Stimulated activated CD8-positive, alpha-beta memory T cell treated with anti-CD3 and anti-CD28 coated beads, Interleukin-4, amount 100 ng/mL, for 4 hours (primary cell): ENCODE data around the gene EXOC4.

Experiments
- DNase-seq, 2 donors: peaks; one replicate each; pipeline ENCODE4 v3.0.0-alpha.2; 2020; ENCODE audit warnings: low read depth in 2 of 2, low spot score in 1 of 2

Gene EXOC4

DNA sequence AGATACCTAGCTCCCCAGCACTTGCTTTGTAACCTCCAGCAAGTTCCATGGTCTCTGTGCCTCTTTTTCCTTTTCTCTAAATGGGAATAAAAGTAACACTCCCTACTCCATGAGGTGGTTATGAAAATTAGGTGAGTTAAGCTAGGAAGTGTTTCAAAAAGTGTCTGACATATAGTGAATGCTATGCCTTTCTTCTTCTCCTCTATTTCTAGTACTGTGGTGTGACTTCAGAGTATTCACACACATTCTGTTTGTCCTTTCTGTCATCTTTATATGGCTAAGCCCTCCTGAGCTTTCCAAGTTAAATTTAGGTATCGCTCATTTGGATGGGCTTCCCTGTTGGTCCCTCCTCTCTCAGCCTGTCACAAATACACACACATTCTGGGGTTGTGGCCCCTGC lies 229.7 kb downstream of the EXOC4 start:
- DNase-seq, result no peak

DNA sequence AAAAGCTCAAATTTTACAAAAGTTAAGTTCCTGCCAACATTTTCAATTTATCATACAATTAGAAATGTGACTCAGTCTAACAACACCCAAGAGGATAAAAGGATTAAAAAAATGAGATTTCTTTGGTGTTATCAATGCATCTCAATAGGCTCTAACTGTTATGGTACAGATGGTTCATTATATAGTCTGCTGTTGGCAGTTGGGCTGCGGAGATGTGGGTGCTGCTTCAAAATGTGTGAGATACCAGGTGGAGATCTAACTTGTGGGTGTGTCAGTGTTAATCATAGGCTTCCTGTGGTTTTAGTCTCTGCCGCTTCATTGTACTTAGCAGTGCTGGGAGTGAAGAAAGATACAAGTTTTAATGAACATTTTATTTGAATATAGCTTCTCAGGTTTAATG lies 231.2 kb downstream of the EXOC4 start:
- peak; percentile 7 to 12 for DNase-seq

- no peak for DNase-seq
Observed at GRCh38 chr7:133489906-133490305, 237.0 kb downstream of the EXOC4 start.

- DNase-seq, result no peak
Observed at GRCh38 chr7:133491201-133491691, 238.4 kb downstream of the EXOC4 start.

DNA sequence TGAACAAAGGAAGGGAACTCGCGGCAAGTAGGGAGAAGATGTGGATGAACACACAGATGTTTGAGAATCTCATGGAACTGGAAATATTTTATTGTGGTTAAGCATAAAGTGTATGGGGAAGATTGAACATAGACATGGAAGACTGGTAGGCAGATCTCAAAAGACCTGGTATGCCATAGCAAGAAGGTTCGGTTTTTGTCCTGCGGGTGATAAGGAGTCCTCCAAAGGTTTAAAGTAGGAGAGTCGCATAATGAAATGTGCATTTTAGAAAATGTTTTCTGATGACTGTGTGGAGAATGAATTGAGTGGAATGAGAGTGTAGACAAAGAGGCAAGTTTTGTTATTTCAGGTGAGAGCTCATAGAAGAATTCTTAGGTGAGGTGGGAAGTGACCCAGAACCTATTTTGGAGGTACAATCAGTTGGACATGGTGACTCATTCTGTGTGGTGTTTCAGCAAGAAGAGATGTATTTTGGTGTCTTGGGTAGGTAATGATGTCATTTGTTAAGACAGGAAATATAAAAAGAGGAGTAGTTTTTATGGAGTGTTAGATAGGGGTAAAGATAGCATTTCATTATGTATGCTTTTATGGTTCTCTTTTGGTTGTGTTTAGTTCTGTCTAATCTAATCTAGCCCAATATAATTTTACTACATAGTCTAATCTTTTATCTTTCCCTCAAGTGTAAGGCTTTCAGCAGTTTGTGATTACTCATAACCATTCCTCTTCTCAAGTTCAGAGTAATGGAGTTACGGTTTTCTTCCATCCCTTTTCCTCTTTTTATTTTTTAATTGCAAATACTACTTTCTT lies 239.2 kb downstream of the EXOC4 start:
- no peak for DNase-seq

DNA sequence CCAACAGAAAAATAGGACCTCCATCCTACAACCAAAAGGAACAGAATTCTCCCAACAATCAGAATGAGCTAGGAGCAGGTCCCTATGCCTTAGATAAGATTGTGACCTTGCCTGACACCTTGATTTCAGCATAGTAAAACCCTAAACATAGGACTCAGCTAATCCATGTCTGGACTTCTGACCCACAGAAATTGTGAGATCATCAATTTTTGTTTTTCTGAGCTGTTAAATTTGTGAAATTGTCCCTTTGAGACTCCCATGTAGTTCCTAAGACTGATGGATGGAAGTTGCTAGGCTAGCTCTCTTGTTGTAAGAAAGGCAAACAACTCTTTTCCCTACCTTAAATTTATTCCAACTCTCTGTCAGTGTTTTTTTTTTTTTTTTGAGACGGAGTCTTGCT lies 244.2 kb downstream of the EXOC4 start:
- no peak for DNase-seq

GRCh38 chr7:133501771-133502170 lies 248.9 kb downstream of the EXOC4 start:
- DNase-seq, result no peak

GRCh38 chr7:133502498-133502897 lies 249.6 kb downstream of the EXOC4 start:
- no peak for DNase-seq

- DNase-seq, result no peak
Observed at GRCh38 chr7:133502972-133503371, 250.1 kb downstream of the EXOC4 start.

DNA sequence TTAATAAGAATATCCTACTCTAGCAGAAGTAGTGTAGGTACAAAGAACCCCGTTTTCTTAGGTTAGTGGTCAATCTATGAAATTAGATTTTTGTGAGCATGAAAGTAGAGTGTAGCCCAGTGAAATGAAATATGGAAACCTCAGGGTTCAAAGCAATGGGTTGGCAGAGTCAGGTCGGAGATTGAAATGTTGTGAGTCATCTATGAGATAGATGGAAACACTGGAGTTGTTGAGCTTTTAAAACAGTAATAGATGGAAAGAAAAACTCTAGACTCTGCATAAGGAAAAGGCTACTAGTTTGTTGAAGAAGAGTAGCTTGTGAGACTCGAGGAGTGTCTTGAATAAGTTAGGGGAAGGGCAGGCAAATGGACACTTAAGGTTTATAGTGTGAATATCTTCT lies 251.9 kb downstream of the EXOC4 start:
- no peak for DNase-seq

GRCh38 chr7:133509822-133510221 lies 256.9 kb downstream of the EXOC4 start:
- DNase-seq, result no peak

GRCh38 chr7:133510326-133511055 lies 257.6 kb downstream of the EXOC4 start:
- DNase-seq, result no peak

GRCh38 chr7:133511252-133511651 lies 258.4 kb downstream of the EXOC4 start:
- DNase-seq, result no peak

DNA sequence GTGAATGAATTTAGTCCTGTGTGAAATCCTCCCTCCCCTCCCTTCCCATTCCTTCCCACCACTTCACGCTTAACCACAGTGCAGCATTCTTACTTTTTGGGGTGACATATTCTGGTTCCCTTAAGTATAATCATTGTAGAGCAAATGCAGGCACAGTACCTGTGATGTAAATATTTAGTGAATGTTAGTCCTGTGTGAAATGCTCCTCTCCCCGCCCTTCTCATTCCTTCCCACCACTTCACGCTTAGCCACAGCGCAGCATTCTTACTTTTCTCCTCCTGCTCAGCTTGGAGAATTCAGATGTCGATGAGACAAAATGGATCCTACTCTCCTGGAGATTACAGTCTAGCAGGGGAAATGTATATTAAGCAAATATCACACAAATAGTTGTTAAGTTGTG lies 258.8 kb downstream of the EXOC4 start:
- no peak for DNase-seq

DNA sequence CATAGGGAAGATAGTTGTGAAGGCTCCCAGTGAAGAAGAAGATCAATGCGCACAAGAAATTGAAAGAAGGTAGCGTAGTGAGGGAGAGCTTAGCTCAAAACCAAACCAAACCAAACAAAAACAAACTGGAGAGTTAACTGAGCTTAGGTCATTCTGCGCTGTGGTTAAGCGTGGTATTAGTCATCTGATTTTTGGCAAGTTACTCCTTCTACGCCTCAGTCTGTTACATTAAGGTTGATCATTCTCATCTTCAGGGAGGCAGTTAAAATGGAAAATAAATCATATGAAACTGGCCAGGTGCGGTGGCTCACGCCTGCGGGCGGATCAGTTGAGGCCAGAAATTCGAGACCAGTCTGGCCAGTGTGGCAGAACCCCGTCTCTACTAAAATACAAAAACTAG lies 259.7 kb downstream of the EXOC4 start:
- DNase-seq, result no peak

DNA sequence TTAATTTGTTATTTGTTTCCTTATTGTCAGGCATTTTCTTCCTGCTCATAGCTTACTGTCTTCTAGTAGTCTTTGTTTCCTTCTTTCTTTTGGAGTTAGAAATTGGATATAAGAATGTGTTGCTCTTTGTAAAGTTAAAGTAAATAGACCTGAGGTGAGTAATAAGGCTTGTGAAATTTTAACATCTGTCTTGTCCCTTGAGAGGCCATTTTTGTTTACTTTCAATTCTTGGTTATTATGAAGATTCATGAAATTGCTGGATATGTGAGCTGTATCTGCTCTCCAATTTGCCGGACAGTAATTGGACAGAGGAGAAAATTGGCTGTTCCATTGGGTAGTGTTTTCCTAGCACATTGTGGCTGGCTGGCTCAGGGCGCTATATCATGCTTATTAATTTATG lies 260.7 kb downstream of the EXOC4 start:
- no peak for DNase-seq

- DNase-seq, result no peak
Observed at GRCh38 chr7:133514551-133514950, 261.7 kb downstream of the EXOC4 start.

- DNase-seq, result no peak
Observed at GRCh38 chr7:133517766-133518165, 264.9 kb downstream of the EXOC4 start.

- no peak for DNase-seq
Observed at GRCh38 chr7:133518718-133519117, 265.8 kb downstream of the EXOC4 start.

DNA sequence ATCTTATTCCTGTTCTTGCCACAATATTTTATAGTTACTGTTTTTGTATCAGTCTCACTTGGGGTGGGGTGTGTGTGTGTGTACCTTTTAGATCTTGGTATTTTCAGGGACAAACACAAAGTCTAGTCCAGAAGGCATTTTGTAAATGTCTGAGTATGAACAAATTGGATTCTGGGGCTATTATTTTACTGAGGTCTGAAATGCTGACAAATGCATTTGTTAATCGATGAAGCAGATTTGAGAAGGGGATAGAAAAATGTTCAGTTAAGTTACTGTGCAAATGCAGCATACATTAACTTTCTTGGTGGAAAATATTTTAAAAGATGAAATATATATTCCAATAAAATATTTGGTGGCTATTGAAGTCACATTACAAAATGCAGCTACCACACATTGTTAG lies 267.4 kb downstream of the EXOC4 start:
- no peak for DNase-seq

GRCh38 chr7:133522501-133522900 lies 269.6 kb downstream of the EXOC4 start:
- DNase-seq, result no peak

DNA sequence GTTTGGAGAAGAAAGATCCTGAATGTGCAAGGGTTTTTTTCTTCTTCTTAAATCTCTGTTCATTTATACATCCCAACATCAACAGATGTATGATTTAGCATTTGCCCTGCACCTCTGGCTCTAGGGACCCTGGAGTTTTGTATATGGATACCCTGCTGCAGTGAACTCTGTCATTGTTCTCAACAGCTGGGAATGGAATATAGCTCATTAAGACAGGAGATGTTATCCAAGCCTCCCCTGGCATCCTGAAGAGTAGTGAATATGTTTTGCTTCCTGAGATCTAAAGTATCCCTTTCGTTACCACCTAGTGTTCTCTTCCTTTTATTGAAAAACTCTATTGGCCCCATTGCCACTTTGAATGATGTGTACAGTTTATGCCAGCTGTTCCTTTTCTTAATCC lies 275.9 kb downstream of the EXOC4 start:
- no peak for DNase-seq
